ENCODE measurements around the gene AMPD3.
A peak's percentile ranks its signal among the peaks of the same experiment; 100 is the strongest.
"Not testable (repeated sequence)": the region's sequence is repeated elsewhere in the genome, so short reads cannot be mapped to it uniquely, and the experiment has no call there.

The AMPD3 gene

DNA sequence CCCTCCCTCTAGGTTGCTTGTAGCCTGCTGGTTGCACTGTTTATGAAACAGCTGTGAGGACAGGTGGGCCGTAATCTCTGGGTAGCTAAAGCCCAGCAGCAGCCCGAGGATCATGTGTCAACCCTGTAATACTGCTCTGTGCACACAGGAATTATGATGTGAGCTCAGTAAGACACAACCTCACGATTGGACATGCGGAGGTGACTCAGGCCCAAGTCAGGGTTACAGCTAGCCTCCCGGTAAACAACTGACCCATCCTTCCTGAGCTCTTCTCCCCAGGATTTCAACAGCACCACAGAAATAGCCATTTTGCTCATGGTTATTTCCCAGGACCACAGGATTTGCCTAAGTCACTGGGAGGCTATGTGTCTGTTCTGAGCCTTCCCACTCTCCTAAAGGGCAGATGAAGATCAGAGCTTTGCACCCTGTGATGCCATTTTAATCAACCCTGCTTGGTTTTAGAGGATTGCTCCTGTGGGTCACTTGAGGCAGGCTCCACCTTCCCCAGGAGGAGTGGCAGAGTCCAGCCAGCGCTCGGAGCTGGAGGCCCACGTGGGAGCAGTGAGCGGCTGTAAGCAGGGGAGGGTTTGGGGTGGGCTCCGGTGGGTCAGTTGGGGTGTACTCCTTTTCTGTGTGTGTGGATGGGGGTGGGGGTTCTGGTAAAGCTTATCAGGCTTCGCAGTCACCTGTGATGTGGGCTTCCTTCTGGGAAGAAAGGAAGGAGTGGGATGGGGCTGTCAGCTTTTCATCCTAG, at the start of gene AMPD3:
Gene AMPD3, plus strand, starts transcription at position 387 of the 754 bp plus-strand sequence. CDS start 6,256 bp downstream, outside the sequence.
- DNase-seq = no peak

DNA sequence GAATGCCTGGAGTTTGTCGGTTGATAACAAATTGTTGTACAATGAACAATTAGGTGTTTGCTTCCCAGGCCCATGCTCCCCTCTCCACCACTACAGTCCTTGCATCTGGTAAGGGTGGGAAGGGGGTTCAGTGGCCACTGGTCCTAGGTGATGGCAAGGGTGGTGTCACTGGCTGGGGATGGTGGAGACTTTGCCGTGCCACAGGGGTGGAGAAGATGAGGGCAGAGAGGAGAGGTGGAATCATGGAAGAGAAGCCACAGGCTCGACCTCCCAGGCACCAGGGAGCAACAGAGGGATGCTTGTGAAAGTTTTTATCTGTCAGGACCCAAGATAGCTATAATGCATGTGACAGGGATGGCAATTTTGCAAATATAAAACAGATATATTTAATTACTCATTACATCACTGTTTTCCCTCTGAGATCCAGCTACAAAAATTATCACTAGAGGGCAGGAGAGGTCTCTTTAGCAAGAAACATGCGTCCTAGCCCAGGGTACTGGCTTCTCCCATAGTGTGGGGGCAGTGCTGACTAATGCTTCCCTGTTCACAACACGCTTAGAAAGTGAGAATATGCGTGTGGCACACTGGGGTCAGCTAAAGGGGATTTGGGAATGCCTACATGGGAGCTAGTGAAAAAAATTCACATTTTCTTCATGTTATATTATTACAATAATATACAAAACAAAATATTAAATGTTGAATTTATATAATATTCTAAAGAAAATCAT, 49.0 kb upstream of the AMPD3 start:
- peak; percentile 55 for DNase-seq

GRCh38 chr11:10407055-10407454, 48.0 kb upstream of the AMPD3 start:
- no peak for DNase-seq

DNA sequence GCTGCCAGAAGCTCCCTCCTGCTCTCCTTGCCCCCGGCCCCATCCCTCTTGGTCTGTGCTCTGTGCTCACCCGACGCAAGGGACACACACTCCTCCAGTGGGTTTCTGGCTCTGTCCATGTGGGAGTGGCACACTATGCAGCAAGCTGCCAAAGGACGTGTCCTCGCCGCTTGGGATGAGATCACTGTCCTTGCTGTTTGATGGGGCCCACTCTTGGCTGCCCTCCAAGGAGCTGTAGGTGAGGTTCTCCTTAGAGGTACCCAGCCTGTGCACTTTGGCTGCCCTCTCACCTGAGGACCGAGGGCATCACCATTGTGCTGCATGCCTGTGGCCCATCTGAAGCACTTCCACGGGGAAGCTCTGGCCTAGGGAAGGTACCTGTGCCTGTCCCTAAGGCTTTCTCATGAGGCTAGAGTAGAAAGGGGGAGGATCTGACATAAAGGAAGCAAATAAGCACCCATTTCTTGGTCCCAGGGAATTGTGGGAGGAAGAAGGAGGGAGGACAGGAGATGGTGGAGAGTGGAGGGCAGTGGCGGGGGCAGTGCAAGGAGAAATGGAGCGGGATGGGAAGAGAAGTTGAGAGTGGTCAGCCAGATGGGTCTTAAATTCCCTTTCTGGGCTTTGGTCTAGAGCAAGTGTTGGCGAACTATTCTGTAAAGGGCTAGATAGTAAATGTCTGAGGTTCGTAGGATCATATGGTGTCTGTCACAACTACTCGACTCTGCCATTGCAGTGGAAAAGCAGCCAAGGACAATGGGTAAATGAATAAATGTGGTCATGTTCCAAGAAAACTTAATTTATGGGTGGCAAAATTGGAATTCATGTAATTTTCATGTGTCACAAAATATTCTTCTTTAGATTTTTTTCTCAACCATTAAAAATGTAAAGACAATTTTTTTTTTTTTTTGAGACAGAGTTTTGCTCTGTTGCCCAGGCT, 47.0 kb upstream of the AMPD3 start:
- DNase-seq = no peak

DNA sequence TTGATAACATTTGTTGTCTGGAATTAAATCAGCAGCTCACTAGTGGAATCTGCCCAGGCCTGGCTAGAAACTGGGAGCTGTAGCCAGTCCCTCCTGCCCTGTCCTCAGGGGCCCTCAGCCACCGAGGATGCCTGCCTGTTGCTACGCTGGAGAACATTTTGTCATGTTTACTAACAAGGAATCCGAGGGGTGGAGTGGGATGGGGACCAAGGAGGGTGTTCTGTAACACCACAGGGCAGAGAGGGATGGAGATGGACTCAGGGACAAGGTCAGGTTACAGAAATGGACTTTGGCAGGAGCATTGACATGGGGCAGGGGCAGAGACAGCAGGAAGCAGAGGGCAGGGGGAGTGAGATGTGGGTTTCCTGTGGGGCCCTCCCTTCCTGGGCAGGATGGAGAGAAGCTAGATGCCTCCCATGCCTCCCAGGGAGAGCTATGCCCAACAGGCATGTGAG, 45.8 kb upstream of the AMPD3 start:
- DNase-seq = no peak

DNA sequence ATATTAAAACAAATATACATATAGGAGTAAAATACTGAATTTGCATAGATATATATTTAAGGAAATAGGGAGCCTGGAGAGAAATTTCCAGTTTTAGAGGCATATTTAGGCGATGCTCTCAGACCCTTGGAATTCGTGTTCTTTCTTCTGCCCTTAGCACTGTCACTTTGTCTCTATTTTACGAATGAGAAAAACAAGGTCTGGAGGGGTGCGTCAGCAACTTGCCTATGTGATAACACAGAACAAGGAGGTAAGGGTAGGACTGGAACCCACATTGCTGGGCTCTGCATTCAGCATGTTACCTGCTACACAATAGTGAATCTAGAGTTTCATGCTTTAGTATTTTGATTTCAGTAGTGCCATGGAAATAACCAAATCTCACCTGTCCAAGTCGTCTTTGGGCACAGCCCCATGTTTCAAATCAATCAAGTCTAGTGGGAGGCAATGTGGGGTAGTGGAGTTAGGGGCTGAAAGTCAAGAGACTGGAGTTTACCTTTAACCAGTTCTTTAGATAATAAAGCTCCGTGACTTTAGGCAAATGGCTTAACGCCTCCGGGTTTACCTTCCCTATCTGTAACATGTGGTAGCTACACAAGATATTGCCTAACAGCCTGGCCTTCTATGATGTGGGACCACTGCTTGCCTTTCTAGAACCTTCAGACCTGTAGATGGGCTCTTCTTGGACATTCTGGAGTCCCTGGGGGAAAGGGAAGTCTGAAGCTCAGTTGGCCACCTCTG, 44.8 kb upstream of the AMPD3 start:
- no peak for DNase-seq

- DNase-seq = no peak
These were observed 44.2 kb upstream of the AMPD3 start for GRCh38 chr11:10410844-10411200.

DNA sequence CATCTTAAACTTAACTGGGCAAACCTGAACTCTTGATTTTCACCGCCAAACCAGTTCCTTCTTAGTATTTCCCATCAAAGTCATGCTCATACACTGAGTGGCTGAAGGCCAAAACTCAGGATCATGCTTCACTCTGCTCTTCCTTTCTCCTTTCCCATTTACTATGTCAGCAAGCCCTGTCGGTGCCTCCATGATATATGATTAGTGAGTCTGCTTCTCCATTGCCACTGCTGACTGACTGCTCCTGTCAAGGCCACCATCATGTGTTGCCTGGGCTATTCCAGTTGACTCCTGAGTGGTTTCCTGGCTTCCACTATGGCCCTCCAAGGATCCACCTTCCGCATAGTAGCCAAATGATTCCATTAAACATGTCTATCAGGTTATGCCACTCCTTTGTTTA, 42.8 kb upstream of the AMPD3 start:
- DNase-seq = no peak

GRCh38 chr11:10413268-10413667, 41.8 kb upstream of the AMPD3 start:
- DNase-seq = peak; percentile 49

- DNase-seq = no peak
These were observed 40.9 kb upstream of the AMPD3 start for GRCh38 chr11:10414181-10414580.

- peak; percentile 32 for DNase-seq
These were observed 40.4 kb upstream of the AMPD3 start for GRCh38 chr11:10414659-10415058.

- DNase-seq = no peak
These were observed 39.2 kb upstream of the AMPD3 start for GRCh38 chr11:10415817-10416392.

GRCh38 chr11:10418259-10418949, 36.7 kb upstream of the AMPD3 start:
- DNase-seq = no peak

GRCh38 chr11:10418950-10419310, 36.1 kb upstream of the AMPD3 start:
- DNase-seq = no peak

DNA sequence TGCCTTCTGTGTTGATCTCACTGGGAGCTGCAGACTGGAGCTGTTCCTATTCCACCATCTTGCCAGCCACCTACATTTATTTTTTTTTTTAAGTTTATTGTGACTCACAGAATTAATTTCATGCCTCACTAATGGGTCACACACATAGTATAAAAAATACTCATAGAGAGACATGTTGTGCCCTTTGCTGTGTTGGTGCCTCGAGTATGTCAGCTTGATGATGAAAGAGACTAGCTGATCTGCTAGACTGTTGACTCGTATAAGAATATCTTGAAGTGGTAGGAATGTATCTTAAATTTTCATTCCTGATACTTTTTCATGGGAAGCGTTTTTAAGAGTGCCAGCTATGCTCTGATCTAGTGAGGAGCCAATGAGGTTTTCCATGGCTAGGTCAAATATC, 28.6 kb upstream of the AMPD3 start:
- DNase-seq = no peak

DNA sequence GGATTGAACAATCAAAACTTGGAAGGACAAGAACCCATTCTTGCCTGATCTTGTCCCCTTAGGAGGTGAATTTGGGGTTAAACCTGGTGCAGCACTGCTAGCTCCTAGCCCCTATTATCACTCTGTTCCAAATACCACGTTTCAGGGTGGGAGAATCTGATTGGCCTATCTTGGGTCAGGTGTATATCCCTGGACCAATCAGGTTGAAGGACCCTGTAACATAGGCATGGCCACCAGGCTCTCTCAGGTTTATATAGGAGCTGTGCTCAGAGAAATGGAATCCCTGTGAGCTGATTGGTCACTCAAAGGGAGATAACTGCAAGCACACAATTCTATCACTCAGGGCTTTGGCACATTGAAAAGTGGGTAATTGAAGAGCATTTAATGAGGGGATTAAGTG, 26.6 kb upstream of the AMPD3 start:
- DNase-seq = no peak

DNA sequence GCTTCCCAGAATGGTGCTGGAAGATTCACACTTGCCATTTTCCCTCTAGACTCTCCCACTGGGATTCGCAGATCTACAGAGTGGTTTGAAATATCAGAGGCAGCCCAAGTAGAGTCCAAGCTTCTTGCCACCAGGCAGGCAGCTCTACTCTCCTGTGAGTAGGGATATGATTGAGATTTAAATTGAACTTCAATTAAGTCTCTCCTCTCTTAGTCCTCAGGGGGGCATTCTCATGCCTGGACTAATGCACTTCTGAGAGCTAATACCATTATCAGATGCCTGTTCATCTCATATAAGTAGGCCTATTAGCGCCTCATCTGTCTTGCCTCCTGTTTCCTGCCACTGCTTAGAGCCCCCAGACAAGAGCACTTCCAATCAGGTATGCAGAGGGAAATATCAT, 25.5 kb upstream of the AMPD3 start:
- no peak for DNase-seq

GRCh38 chr11:10432493-10432892, 22.6 kb upstream of the AMPD3 start:
- no peak for DNase-seq

GRCh38 chr11:10432971-10433370, 22.1 kb upstream of the AMPD3 start:
- no peak for DNase-seq

GRCh38 chr11:10436224-10436623, 18.8 kb upstream of the AMPD3 start:
- DNase-seq = no peak

DNA sequence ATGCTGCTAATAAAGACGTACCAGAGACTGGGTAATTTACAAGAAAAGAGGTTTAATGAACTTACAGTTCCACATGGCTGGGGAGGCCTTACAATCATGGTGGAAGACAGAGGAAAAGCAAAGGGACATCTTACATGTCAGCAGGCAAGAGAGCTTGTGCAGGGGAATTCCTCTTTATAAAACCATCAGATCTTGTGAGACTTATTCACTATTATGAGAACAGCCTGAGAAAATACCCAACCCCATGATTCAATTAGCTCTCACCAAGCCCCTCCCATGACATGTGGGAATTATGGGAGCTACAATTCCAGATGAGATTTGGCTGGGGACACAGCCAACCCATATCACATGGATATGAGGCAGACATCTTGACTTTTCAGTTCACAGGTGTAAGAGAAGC, 18.4 kb upstream of the AMPD3 start:
- not testable (repeated sequence) for DNase-seq

GRCh38 chr11:10438458-10438857, 16.6 kb upstream of the AMPD3 start:
- no peak for DNase-seq

Measured in NK-92 treated with Interleukin-12 subunit alpha and Interleukin-12 subunit beta, amount 100 ng/mL, for 24 hours (cell line).